Right atrium auricular region (tissue), 2 donors: Measurements from ENCODE around the gene INPP5A. TPM values are rescaled to one million over a fixed set of nuclear protein-coding genes. Genes with fewer than 3 reads are reported as not detected.

ENCODE experiments used
- DNase-seq: peaks from one replicate; pipeline ENCODE4 v3.0.0-alpha.2; 2019; ENCODE audit warnings: low spot score
- H3K27ac ChIP-seq, 2 donors: fragments of 200-600 bp; sonication (generic); 1 replicate in 1 of 2; 2 replicates in 1 of 2; pipeline ENCODE4 v1.5.1; 2016 to 2019
- H3K27me3 ChIP-seq, 2 donors: fragments of 200-600 bp; sonication (generic); one replicate each; pipeline versions ENCODE4 v1.5.1 to v1.6.0; 2017 to 2019
- H3K36me3 ChIP-seq: fragments of 200-600 bp; sonication (generic); one replicate; pipeline ENCODE4 v1.5.1; 2016
- H3K4me1 ChIP-seq, 2 donors: fragments of 200-600 bp; sonication (generic); one replicate each; pipeline versions ENCODE4 v1.5.1 to v1.6.0; 2017 to 2019
- H3K4me3 ChIP-seq, 2 donors: fragments of 200-600 bp; sonication (generic); 1 replicate in 1 of 2; 2 replicates in 1 of 2; pipeline ENCODE4 v1.5.1; 2017 to 2019; ENCODE audit warnings: mild to moderate bottlenecking in 1 of 2, moderate library complexity in 1 of 2
- H3K9me3 ChIP-seq, 2 donors: fragments of 200-600 bp; sonication (generic); one replicate each; pipeline ENCODE4 v1.5.1; 2019
- total RNA-seq, 2 donors: library from RNA; depleted of rRNA; stranded (reverse); fragments of >200 nt; gene quantifications; one replicate each; pipeline ENCODE4 v1.1.0, GENCODE V29; 2016
- TF ChIP-seq, protein P1 (sequence below), 2 donors: fragments of 200-600 bp; sonication (generic); IDR thresholded peaks; one replicate each; pipeline ENCODE4 v1.5.1; 2019; ENCODE audit warnings: antibody characterized with exemption in 2 of 2

INPP5A gene
- total RNA-seq, 2 donors from 2014 or later, result 116 to 143 TPM

DNA sequence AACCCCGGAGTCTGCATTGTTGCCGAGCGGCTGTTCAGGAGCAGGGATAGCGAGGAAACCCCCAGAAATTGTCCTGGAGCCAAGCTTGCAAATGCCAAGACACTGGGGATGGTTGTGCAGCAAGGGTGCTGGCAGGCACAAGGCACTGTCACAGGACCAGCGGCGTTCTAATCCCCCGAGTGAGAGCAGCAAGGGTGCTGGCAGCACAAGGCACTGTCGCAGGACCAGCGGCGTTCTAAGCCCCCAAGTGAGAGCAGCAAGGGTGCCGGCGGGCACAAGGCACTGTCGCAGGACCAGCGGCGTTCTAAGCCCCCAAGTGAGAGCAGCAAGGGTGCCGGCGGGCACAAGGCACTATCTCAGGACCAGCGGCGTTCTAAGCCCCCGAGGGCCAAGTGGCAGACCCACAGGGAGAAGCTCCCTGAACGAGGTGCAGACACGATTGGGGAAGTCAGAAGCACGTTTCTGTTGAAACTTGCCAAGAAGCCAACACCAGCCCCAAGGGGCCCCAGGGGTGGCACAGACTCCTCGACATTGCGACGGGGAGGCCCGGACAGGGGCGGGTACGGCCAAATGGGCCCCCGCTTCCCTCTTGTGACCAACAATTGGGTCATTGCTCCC is 40.4 kb upstream of the INPP5A start:
- Histone ChIP-seq H3K27ac (no peak overlapping the region), H3K27me3 (no peaks in the 10 kb centered on the region), H3K4me3 (no peak overlapping the region), H3K36me3 (no peaks in the 10 kb centered on the region), H3K4me1 (peaks cover 0 to 38% of the 10 kb centered on the region in 2 donors), H3K9me3 (no peaks in the 10 kb centered on the region)
- TF ChIP-seq, protein P1, sequence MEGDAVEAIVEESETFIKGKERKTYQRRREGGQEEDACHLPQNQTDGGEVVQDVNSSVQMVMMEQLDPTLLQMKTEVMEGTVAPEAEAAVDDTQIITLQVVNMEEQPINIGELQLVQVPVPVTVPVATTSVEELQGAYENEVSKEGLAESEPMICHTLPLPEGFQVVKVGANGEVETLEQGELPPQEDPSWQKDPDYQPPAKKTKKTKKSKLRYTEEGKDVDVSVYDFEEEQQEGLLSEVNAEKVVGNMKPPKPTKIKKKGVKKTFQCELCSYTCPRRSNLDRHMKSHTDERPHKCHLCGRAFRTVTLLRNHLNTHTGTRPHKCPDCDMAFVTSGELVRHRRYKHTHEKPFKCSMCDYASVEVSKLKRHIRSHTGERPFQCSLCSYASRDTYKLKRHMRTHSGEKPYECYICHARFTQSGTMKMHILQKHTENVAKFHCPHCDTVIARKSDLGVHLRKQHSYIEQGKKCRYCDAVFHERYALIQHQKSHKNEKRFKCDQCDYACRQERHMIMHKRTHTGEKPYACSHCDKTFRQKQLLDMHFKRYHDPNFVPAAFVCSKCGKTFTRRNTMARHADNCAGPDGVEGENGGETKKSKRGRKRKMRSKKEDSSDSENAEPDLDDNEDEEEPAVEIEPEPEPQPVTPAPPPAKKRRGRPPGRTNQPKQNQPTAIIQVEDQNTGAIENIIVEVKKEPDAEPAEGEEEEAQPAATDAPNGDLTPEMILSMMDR (IDR thresholded peaks at IDR 0.05), result no peak
- DNase-seq, result no peak

DNA sequence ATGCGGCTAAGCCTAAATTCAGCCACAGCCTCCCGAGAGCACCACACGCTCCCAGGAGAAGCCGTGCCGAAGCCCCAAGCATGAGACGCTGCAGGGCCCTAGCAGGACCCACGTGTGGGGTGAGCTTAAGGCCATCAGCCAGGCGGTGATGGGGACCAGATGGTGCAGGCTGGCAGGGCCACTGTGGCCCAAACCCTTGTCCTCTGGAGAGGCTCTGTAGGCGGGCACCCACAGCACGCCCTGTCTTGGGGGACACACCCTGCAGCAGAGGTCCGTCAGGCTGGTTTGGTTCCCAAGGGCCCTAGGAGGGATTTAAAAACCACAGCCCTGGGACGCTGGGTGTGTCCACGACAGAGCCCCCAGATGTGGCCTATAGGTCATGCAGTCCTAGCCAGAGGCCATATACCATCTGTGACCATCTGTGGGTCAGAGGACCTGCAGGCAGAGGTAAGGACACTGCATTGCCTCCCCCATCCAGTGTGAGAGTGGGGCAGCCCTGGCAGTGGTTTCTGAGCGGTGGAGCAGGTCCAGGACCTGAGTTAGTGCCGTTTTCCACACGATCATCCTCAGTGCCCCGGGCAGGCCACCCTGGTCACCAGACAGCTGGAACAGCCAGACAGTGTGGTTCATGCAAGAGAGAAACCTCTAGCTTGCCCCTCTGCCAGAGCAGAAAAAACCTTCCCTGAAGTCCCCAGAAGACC is 39.6 kb upstream of the INPP5A start:
- no peak for DNase-seq
- Histone ChIP-seq H3K9me3 (no peaks in the 10 kb centered on the region), H3K4me3 (no peak overlapping the region), H3K4me1 (peaks cover 0 to 29% of the 10 kb centered on the region in 2 donors), H3K36me3 (no peaks in the 10 kb centered on the region), H3K27ac (no peak overlapping the region), H3K27me3 (no peaks in the 10 kb centered on the region)
- TF ChIP-seq, protein P1 (IDR thresholded peaks at IDR 0.05), result no peak

DNA sequence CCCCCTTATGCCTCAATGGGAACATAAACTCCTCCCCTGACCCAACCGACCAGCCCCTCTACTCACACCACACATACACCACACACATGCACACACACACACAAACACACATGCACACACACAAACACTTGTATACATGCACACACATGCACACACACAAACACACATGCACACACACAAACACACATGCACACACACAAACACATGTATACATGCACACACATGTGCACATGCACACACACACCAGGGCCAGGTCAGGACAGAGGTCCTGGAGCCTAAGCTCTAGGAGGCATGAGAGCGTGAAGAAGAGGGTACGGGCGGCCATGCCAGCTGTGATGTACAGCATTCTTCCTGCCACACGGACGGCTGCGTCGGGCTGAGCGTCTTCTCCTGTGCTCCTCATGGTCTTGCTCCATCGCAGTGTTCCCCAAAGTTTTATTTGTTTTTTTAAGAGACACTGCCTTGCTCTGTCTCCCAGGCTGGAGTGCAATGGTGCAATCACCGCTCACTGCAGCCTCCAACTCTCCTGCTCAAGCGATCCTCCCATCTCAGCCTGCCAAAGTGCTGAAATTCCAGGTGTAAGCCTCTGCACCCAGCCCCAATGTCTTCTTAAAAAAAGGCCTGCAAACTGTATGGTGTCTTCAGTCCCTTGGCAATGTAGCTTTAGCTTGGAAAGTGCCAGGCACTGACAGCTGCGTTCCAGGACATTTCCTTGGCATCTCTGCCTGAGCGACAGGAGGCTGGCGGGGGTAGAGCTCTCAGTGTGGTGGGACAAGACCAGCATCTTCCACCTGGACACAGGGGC is 38.8 kb upstream of the INPP5A start:
- peaks cover 0 to 26% of the 10 kb centered on the region in 2 donors for H3K4me1 ChIP-seq
- H3K27me3 ChIP-seq, result no peaks in the 10 kb centered on the region
- H3K4me3 ChIP-seq, result no peak overlapping the region
- TF ChIP-seq, protein P1 (IDR thresholded peaks at IDR 0.05), result no peak
- no peaks in the 10 kb centered on the region for H3K9me3 ChIP-seq
- no peaks in the 10 kb centered on the region for H3K36me3 ChIP-seq
- no peak for DNase-seq
- no peak overlapping the region for H3K27ac ChIP-seq

DNA sequence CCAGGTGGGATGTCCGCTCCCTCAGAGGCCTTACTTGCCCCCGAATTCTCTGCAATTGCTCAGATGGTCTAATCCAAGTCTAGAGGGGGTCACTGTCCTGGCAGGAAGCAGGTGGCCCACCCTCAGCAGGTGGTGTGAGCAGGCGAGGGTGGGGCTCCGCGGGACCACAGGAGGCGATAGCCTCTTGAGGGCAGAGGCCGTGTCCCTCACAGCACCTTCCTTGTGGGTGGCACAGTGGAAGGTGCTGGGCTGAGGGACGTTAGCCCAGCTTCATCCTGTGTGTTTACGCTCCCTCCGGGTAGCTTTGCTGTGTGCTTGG is 38.3 kb upstream of the INPP5A start:
- H3K27ac ChIP-seq, result no peak overlapping the region
- no peaks in the 10 kb centered on the region for H3K27me3 ChIP-seq
- H3K4me3 ChIP-seq, result no peak overlapping the region
- DNase-seq, result no peak
- no peaks in the 10 kb centered on the region for H3K9me3 ChIP-seq
- TF ChIP-seq, protein P1 (IDR thresholded peaks at IDR 0.05), result no peak
- H3K4me1 ChIP-seq, result peaks cover 0 to 30% of the 10 kb centered on the region in 2 donors
- no peaks in the 10 kb centered on the region for H3K36me3 ChIP-seq

DNA sequence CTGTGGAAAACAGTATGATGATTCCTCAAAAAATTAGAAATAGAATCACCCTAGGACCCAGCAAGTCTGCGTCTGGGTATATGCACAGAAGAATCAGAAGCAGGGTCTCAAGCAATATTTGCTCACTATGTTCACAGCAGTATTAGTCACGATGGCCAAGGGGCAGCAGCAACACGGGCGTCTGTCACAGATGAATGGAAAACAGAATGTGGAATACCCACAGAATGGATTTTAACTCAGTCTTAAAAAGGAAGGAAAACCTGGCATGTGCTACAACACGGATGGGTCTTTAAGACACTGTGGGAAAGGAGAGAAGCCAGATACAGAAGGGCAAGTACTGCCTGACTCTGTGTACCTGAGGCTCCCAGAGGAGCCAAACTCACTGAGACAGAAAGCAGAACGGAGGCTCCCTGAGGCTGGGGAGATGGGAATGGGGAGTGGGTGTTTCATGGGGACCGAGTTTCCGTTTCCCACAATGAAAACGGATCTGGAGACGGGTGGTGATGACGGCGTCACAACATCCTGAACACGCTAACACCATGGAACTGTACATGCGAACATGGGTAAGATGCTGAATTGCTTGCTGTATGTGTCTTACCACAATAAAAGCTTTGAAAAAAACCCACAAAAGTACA is 36.7 kb upstream of the INPP5A start:
- Histone ChIP-seq H3K4me1 (peaks cover 0 to 33% of the 10 kb centered on the region in 2 donors), H3K27me3 (no peaks in the 10 kb centered on the region), H3K36me3 (no peaks in the 10 kb centered on the region), H3K4me3 (no peak overlapping the region), H3K27ac (no peak overlapping the region), H3K9me3 (no peaks in the 10 kb centered on the region)
- TF ChIP-seq, protein P1 (IDR thresholded peaks at IDR 0.05), result no peak
- no peak for DNase-seq
